GM12873 (cell line): ENCODE data around the gene KRTAP5-4.

Source experiments
- TF ChIP-seq, protein P1 (sequence below): IDR thresholded peaks from 2 replicates; pipeline ENCODE4 v1.5.1; 2012; ENCODE audit warnings: low read depth, mild to moderate bottlenecking, moderate library complexity, low read length, control low read depth; ENCODE audit not compliant: insufficient read depth; ENCODE audit errors: missing control alignments

Gene KRTAP5-4

DNA sequence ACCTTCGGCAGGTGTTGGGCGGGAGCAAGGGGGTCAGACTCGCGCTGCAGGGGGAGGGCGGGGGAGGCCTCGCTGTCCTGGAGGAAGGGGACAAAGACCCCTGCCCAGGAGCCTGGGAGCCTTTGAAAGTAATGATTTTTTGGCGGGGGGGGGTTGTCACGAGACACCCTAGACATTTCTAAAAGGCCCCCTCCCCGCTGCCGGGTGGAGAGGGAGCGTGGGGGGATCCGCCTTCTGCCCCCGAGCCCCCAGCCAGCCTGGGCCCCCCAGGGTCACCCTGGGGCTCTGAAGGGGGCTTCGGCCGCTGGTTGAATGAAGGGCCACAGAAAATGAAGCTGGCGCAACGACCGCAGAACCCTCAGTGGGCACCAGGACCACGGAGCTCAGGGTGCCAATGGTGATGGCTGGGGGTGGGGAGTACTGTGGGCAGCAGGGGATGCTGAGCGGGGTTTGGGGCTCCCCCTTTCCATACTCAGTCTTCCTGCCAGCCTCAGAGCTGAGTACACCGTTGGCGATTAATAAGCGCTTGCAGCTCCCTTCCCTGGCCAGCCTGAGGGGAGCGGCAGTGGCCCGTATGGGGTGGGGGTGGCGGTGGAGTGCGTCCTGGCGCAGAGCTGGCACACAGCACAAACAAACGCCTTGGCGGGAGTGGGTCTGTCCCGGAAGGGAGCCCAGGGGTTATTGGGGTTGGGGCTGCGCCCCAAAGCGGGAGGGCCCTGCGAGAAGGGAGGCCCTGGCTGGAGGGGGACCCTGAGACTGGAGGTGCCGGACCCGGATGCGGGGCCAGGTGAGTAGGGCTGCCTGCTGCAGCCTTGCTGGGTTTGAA lies 48.6 kb downstream of the KRTAP5-4 start:
- TF ChIP-seq, protein P1, sequence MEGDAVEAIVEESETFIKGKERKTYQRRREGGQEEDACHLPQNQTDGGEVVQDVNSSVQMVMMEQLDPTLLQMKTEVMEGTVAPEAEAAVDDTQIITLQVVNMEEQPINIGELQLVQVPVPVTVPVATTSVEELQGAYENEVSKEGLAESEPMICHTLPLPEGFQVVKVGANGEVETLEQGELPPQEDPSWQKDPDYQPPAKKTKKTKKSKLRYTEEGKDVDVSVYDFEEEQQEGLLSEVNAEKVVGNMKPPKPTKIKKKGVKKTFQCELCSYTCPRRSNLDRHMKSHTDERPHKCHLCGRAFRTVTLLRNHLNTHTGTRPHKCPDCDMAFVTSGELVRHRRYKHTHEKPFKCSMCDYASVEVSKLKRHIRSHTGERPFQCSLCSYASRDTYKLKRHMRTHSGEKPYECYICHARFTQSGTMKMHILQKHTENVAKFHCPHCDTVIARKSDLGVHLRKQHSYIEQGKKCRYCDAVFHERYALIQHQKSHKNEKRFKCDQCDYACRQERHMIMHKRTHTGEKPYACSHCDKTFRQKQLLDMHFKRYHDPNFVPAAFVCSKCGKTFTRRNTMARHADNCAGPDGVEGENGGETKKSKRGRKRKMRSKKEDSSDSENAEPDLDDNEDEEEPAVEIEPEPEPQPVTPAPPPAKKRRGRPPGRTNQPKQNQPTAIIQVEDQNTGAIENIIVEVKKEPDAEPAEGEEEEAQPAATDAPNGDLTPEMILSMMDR = no peak

DNA sequence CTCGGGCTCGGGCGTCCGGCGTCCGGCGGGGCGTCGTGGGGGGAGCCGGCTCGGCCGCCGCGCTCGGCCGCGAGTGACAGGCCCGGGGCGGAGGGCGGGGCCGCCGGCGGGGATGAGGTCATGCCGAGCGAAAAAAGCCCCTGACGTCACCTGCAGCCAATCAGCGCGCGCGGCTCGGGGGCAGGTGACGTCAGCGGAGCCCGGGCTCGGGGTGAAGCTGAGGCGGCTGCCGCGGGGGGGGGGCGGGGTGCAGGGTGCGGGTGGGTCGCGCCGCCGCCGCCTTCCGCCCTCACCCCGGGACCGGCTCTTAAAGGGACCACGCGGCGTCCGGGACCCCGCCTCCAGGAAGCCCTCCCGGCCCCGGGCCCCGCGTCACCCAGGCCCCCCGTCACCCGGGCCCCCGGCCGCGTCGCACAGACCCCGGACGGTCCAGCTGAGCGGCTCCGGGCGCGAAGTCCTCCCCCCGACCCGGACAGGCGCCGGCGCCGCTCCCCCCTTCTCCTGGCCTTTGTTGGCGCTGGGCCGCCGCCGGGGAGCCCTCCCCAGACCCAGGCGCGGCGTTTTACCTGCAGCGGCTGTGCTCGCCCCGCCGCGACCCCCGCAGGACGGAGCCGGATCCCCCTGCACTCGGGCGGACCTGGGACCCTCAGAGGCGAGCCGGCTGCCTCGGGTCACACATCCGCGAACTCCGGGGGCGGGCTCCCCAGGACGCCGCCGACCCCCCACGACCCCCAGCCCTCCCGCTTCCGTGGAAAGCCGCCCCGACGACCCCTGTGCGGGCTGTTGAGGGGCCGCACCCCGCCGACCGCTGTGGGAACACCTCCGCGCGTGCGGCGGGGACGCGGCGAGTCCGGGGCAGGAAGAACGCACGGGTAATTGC lies 49.5 kb downstream of the KRTAP5-4 start, which contains the start of gene DUSP8:
Gene DUSP8, minus strand, starts transcription at position 75 of the 880 bp plus-strand sequence. CDS start 6,445 bp downstream, outside the sequence.
- TF ChIP-seq, protein P1 = no peak

- TF ChIP-seq, protein P1 = no peak
These were observed 50.2 kb downstream of the KRTAP5-4 start for GRCh38 chr11:1571760-1572196.
